HG03039 (cell line): ENCODE results near the gene FITM1.

Experiments
- ATAC-seq: cut with Tn5 transposase; IDR thresholded peaks from one replicate; pipeline ENCODE4 v1.9.1; 2021; ENCODE audit warnings: mild to moderate bottlenecking, moderate library complexity; ENCODE audit not compliant: unreplicated experiment

Gene FITM1

DNA sequence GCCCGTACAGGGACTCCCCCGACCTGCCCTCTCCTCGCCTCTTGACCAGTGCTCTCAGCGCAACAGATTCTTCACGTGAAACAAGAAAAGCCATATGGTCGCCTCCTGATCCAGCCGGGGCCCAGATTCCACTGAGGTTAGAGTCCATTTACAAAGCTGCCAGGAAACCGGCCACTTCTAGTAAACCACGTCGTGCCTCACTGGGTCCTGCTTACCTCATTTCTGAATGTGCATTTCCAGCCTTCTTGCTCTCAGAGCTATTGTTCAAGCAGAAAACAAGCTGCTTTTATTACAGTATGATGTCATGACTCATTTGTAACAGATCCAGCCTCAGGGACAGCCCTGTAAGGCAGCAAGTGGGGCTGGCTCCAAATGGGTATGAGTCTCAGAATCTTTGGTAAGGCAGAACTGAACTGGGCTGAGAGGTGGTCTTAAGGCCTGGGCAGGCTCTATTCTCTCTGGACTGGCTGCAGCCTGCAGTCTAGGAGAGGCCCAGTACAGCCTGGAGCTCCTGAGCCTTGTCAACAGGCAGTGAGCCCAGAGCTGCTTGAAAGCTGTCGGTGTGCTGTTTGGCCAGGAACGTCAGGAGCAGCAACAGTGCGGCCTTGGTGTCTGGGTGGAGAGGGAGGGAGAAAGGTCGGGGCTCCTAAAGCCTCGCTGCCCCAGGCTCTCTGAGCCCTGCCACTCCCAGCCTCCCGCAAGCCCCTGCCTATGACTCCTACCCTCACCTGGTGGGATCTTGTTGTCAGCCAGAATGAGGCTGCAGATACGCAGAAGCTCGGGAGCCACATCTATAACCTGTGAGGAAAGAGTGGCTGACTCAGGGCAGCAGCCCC lies 49.7 kb downstream of the FITM1 start:
- ATAC-seq: no peak

DNA sequence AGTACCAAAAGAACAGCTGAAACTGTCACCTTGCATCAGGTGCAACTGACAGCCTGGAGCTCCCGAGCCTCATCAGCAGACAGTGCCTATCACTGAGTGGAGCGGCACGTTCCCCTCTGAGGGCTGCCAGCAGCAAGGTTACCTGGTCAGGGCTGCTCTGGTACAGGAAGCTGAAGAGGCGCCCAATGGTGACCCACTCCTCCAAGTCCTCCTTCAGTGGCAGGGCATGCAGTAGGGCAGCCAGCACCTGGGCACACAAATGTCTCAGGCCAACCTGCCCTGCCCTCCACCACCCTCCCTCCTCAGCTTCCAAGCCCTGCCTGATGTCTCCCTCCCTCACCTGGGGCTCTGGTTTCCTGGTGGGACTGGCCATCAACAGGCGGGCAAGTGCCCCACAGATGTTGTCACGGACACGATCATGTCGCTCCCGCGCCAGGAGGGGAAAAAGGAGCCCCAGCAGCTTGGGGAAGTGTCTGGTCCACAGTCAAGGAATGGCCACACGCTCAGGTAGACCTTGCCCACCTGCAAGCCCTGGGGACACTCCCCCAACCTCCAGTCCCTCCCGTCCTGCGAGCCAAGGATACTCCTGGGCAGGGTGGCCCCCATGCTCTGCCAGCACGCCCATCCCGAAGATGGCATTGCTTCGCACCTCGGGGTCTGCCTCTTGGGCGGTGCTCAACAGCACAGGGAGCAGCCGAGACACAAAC lies 51.1 kb downstream of the FITM1 start:
- no peak for ATAC-seq
